RWPE1 (cell line): ENCODE data around the gene BRD7.

Source experiments
- CTCF ChIA-PET: fragments of 350-600 bp; sonication (Branson Sonifier 250); formaldehyde crosslinking; extraction: SDS; loops from one replicate; lab custom pipeline; 2021; lab: Yijun Ruan, JAX
- POLR2A ChIA-PET: fragments of 400-600 bp; formaldehyde crosslinking; extraction: SDS; loops from one replicate; lab custom pipeline; 2020; ENCODE audit warnings: antibody characterized with exemption; ENCODE audit not compliant: low non-redundant PET; lab: Yijun Ruan, JAX
- DNase-seq: peaks from one replicate; pipeline ENCODE4 v3.0.0; 2012; ENCODE audit warnings: low spot score
- H3K27ac ChIP-seq: fragments of 450-650 bp; 2 replicates; pipeline ENCODE4 v1.5.1; 2017
- TF ChIP-seq, protein P1 (sequence below): fragments of 450-650 bp; conservative IDR thresholded peaks from 2 replicates; pipeline ENCODE4 v1.5.1; 2017; ENCODE audit warnings: low read depth, mild to moderate bottlenecking

BRD7 gene

DNA sequence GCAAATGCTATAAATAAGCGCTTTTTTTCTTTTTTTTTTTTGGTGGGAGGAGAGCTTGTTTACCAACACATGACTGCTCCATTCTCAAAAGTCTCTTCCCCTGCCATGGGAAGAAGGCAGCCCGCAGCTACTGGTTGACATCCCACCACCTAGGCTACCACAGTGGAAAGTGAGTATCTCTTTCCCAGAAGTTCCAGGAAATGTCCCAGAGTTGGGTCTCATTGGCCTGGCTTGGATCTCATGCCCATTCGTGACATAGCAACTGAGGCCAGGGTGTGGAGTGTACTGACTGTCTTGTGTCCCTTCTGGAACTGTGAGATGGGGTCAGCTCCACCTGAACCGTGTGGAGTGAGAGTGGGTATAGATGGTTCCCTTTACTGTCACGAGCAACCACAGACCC, 29.5 kb upstream of the BRD7 start:
- ChIA-PET CTCF (no interaction called here), POLR2A (no interaction called here)
- H3K27ac ChIP-seq: no peak overlapping the region
- DNase-seq: no peak
- TF ChIP-seq, protein P1, sequence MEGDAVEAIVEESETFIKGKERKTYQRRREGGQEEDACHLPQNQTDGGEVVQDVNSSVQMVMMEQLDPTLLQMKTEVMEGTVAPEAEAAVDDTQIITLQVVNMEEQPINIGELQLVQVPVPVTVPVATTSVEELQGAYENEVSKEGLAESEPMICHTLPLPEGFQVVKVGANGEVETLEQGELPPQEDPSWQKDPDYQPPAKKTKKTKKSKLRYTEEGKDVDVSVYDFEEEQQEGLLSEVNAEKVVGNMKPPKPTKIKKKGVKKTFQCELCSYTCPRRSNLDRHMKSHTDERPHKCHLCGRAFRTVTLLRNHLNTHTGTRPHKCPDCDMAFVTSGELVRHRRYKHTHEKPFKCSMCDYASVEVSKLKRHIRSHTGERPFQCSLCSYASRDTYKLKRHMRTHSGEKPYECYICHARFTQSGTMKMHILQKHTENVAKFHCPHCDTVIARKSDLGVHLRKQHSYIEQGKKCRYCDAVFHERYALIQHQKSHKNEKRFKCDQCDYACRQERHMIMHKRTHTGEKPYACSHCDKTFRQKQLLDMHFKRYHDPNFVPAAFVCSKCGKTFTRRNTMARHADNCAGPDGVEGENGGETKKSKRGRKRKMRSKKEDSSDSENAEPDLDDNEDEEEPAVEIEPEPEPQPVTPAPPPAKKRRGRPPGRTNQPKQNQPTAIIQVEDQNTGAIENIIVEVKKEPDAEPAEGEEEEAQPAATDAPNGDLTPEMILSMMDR: no peak

DNA sequence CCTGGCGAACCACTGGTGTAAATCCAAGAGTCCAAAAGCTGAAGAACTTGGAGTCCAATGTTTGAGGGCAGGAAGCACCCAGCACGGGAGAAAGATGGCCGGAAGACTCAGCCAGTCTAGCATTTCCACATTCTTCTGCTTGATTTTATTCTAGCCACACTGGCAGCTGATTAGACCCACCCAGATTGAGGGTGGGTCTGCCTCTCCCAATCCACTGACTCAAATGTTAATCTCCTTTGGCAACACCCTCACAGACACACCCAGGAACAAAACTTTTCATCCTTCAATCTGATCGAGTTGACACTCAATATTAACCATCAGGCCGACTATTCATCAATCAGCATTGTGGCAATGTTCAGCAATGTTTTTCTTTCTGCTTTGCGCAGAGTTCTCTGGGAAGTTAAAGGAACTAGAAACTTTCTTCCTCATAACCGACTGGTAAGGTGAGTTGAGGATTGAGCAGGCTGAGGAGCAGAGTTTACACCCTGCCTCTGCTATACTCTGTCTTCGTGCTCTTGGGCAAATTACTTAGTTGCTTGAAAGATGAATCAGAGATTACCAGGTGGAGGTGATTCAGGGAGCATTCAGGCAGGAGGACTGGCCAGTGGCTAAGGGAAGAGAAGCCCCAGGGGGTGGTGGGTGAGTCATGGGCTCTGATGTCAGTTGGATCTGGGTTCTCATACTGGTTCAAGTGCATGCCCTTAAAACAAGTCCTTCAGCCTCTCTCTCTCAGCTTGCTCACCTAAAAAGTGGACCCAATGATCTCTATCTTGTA, 28.2 kb upstream of the BRD7 start:
- peak; percentile 95 for DNase-seq
- H3K27ac ChIP-seq: peak overlapping the region; percentile 79
- TF ChIP-seq, protein P1: no peak
- POLR2A ChIA-PET: no interaction called here
- CTCF ChIA-PET: interaction anchor here (0.6 kb wide), 1 partner anchor 22 kb away, joined by 3 read pairs; no protein-coding TSS in a partner anchor

DNA sequence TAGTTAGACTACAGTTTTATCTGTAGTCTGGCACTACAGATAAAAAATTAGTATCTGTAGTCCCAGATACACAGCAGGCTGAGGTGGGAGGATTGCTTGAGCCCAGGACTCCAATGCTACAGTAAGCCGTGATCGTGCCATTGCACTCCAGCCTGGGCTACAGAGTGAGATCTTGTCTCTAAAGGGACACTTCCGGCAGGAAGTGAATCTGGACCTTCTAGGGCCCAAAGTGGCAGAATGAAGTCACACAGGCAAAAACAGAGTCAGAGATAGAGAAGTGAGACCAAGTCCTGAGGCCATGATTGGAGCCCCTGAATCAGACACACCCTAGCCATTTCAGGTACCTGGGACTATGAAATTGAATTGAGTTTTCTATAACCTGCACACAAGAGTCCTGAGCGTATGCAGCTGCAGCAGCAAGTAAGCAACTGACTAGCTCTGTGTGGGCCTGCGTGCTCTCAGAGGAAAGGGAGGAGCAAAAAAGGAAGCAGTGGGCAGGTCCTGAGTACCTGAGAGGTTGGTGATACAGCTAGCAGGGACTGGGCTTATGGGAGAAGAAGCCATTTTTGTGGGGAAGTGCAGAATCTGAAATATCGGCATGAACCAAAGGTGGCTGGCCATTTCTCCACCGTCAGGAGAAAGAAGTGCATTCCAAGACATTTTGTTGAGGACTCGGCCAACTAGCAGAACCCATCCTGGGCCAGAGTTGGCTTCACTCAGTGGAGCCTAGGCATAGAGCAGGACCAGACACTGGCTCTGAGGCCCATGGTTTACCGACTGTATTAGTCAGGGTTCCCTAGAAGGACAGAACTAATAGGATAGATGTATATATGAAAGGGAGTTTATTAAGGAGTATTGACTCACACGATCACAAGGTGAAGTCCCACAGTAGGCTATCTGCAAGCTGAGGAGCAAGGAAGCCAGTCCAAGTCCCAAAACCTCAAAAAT, 27.2 kb upstream of the BRD7 start:
- POLR2A ChIA-PET: no interaction called here
- H3K27ac ChIP-seq: peak overlapping the region; percentile 79
- CTCF ChIA-PET: no interaction called here
- no peak for DNase-seq
- TF ChIP-seq, protein P1: no peak

DNA sequence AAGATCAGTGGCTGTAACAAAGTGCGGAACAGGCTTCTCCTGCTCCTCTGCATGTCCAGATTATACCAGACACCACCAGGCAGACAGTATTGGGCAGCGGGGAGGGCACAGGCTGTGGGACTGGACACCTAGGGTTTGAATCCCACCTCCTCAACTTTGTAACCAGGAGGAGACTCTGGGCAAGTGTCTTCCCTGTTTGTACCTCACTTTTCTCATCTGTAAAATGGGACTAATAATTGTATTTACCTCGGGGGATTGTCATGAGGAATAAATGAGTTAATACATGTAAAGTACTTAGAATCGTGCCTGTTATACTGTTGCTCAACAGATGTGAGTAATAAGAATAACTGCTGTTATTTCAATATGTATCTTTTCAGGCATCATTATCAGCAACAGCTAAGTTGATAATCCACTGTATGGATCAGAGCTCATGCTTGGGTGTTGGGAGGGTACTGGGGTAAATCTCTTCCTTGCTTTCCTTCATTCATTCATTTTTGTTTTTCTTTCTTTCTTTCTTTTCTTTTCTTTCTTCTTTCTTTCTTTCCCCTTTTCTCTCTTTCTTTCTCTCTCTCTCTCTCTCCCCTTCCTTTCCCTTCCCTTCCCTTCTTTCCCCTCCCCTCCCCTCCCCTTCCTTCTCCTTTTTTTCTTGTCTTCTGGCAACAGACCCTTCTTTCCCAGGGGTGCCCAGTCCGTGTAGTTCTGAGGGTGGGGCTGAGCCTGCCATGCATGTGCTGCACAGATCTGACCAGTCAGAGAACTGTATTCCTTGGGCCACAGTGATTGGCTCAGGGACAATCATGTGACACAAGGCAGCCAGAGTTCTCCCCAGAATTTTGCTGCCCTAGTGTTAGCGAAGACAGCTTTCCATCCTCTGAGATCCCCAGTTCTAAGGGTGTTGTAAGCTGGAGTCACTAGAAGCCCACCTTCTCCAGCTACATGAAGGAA, 25.3 kb upstream of the BRD7 start:
- CTCF ChIA-PET: interaction anchor here (0.5 kb wide), 2 partner anchors 271 to 1345 kb away, joined by 3 read pairs; no protein-coding TSS in a partner anchor
- POLR2A ChIA-PET: no interaction called here
- TF ChIP-seq, protein P1: no peak
- no peak for DNase-seq
- no peak overlapping the region for H3K27ac ChIP-seq

DNA sequence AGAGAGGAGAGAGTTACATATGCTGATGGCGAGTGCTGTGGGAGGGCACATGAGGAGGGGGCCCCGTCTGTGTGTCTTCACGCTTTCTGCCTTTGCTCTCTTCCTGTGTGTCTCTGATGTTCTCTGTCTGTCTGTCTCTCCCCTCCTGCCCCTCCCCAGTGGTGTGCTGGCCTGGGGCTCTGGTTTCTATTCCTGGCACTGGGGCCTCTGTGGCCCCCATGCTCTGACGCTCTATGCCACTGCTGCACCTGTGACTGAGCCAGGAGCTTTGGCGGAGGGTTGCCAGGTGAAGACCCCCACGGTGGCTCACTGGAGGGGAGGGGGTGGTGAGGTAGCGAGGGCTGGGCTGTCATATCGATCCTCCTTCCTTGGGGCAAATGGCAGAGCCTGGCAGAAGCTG, 24.6 kb upstream of the BRD7 start:
- ChIA-PET CTCF (interaction anchor here (0.5 kb wide), 1 partner anchor 1345 kb away, joined by 3 read pairs; no protein-coding TSS in a partner anchor), POLR2A (no interaction called here)
- no peak for DNase-seq
- TF ChIP-seq, protein P1: no peak
- no peak overlapping the region for H3K27ac ChIP-seq
